BLaER1 treated with 17β-estradiol and CSF1 and Interleukin-3, amounts not matched to agents 10 nM and 100 nM (cell line): Measurements from ENCODE around the gene USP28.

Source experiments
- H3K27ac ChIP-seq, 11 experiments: shearing (Covaris generic); formaldehyde crosslinking; 2 replicates each; pipeline ENCODE4 v1.8.1; 2022
- H3K27me3 ChIP-seq, 11 experiments: shearing (Covaris generic); formaldehyde crosslinking; 2 replicates each; pipeline ENCODE4 v1.8.1; 2022
- H3K36me3 ChIP-seq, 11 experiments: shearing (Covaris generic); formaldehyde crosslinking; 2 replicates each; pipeline ENCODE4 v1.8.1; 2022
- H3K4me1 ChIP-seq, 10 experiments: shearing (Covaris generic); formaldehyde crosslinking; 2 replicates each; pipeline ENCODE4 v1.8.1; 2022
- H3K4me2 ChIP-seq, 11 experiments: shearing (Covaris generic); formaldehyde crosslinking; 2 replicates each; pipeline ENCODE4 v1.8.1; 2022
- H3K4me3 ChIP-seq, 10 experiments: shearing (Covaris generic); formaldehyde crosslinking; 2 replicates each; pipeline ENCODE4 v1.8.1; 2022
- H3K9ac ChIP-seq, 11 experiments: shearing (Covaris generic); formaldehyde crosslinking; 2 replicates each; pipeline ENCODE4 v1.8.1; 2022
- H3K9me3 ChIP-seq, 11 experiments: shearing (Covaris generic); formaldehyde crosslinking; replicated peaks in 1 of 11; 2 replicates each; pipeline ENCODE4 v1.8.1; 2022
- H4K20me1 ChIP-seq, 11 experiments: shearing (Covaris generic); formaldehyde crosslinking; 2 replicates each; pipeline ENCODE4 v1.8.1; 2022
- Cebpa-rat ChIP-seq, 11 experiments: shearing (Covaris generic); IDR thresholded peaks; 2 replicates each; pipeline ENCODE4 v1.8.1; 2022

The USP28 gene

DNA sequence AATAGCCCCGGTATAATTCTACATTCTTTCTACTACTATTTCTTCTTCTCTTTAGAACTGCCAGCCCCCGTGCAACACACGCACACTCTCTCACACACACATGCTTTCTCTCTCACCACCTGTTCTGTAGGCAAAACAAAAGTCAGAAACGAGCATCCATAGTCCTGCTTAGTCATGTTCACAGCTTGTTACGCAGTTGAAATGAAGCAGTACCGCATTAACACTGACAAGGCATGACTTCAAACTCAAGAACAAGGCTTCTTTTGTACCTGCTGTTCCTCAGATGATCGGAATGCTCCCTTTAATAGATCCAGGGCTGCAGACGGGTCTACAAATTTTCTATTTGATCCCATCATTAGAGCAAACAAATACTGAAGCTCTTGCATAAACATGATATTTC lies 42.2 kb downstream of the USP28 start:
- no peak for TF ChIP-seq Cebpa-rat (IDR thresholded peaks at IDR 0.05)
- Histone ChIP-seq H4K20me1 (no peaks in the 10 kb centered on the region), H3K4me2 (no peak overlapping the region), H3K9me3 (no peaks in the 10 kb centered on the region), H3K27me3 (no peaks in the 10 kb centered on the region), H3K27ac (no peak overlapping the region), H3K4me1 (no peaks in the 10 kb centered on the region), H3K4me3 (no peak overlapping the region), H3K36me3 (peaks cover 43 to 99% (median 78%) of the 10 kb centered on the region in 11 experiments), H3K9ac (no peak overlapping the region)

GRCh38 chr11:113831314-113831713 lies 44.1 kb downstream of the USP28 start:
- Histone ChIP-seq H3K9me3 (no peaks in the 10 kb centered on the region; a peak in 1 of 22 replicates), H3K27me3 (no peaks in the 10 kb centered on the region), H3K36me3 (peaks cover 45 to 99% (median 77%) of the 10 kb centered on the region in 11 experiments), H3K4me3 (no peak overlapping the region), H3K4me1 (no peaks in the 10 kb centered on the region), H3K4me2 (no peak overlapping the region), H3K9ac (no peak overlapping the region), H4K20me1 (no peaks in the 10 kb centered on the region), H3K27ac (no peak overlapping the region)
- no peak for TF ChIP-seq Cebpa-rat (IDR thresholded peaks at IDR 0.05)

GRCh38 chr11:113829751-113830150 lies 45.6 kb downstream of the USP28 start:
- Histone ChIP-seq H3K9me3 (peaks cover 0 to 13% (median 9%) of the 10 kb centered on the region in 11 experiments; a peak in 13 of 22 replicates), H3K27ac (no peak overlapping the region), H3K9ac (no peak overlapping the region), H3K27me3 (no peaks in the 10 kb centered on the region), H3K36me3 (peaks cover 46 to 99% (median 81%) of the 10 kb centered on the region in 11 experiments), H3K4me1 (no peaks in the 10 kb centered on the region), H3K4me2 (no peak overlapping the region), H4K20me1 (no peaks in the 10 kb centered on the region), H3K4me3 (no peak overlapping the region)
- TF ChIP-seq Cebpa-rat (IDR thresholded peaks at IDR 0.05), result no peak

DNA sequence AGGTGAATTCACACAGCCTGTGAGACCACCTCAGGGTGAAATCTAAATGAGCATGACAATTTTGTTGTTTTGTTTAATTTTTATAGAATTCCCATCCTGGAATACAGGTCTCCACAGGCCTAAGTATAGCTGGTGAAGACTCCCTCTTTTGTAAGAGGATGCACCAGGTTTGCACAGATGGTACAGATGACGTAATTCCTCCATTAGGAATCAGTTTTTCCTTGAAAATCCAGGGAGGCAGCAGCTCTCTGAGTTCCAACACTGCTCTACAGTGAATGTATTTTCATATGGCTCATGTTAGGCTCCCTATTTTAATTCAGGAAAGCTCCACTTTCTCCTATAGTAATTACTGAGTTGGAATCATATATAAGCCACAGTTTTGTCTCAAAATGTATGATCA lies 47.2 kb downstream of the USP28 start:
- no peak overlapping the region for H3K9ac ChIP-seq
- H3K36me3 ChIP-seq, result peaks cover 52 to 99% (median 83%) of the 10 kb centered on the region in 11 experiments
- no peak for TF ChIP-seq Cebpa-rat (IDR thresholded peaks at IDR 0.05)

DNA sequence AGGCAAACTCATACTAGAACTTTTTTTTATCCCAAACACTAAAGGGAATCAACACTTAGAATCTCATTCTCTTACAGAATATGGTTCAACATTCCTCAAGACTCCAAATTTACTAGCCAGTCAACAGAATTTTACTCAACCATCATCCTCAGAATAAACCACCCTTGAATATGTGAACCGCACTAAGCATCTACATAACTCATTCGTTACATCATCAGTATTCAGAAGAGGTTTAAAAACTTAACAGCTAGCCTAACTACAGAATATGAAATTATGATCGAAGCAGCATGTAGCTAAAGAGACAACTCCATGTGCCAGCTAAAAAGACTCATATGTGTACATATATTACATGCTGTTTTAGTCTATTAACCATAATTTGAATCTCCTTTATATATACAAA lies 47.9 kb downstream of the USP28 start:
- no peak overlapping the region for H3K4me3 ChIP-seq
- H3K9me3 ChIP-seq, result peaks cover 0 to 16% (median 9%) of the 10 kb centered on the region in 11 experiments; a peak in 13 of 22 replicates
- no peak for TF ChIP-seq Cebpa-rat (IDR thresholded peaks at IDR 0.05)
- no peaks in the 10 kb centered on the region for H4K20me1 ChIP-seq
- H3K9ac ChIP-seq, result no peak overlapping the region
- no peaks in the 10 kb centered on the region for H3K27me3 ChIP-seq
- peaks cover 59 to 99% (median 84%) of the 10 kb centered on the region in 11 experiments for H3K36me3 ChIP-seq
- H3K4me2 ChIP-seq, result no peak overlapping the region
- H3K4me1 ChIP-seq, result no peaks in the 10 kb centered on the region
- no peak overlapping the region for H3K27ac ChIP-seq

More for the DNA sequence above, 47.2 kb downstream of the USP28 start:
- no peaks in the 10 kb centered on the region for H4K20me1 ChIP-seq
- no peaks in the 10 kb centered on the region for H3K4me1 ChIP-seq
- H3K9me3 ChIP-seq, result peaks cover 0 to 16% (median 9%) of the 10 kb centered on the region in 11 experiments; a peak in 13 of 22 replicates
- H3K27ac ChIP-seq, result no peak overlapping the region
- no peak overlapping the region for H3K4me2 ChIP-seq
- no peak overlapping the region for H3K4me3 ChIP-seq
- H3K27me3 ChIP-seq, result no peaks in the 10 kb centered on the region

- Histone ChIP-seq H3K27me3 (no peaks in the 10 kb centered on the region), H4K20me1 (no peaks in the 10 kb centered on the region), H3K27ac (no peak overlapping the region), H3K9ac (no peak overlapping the region), H3K9me3 (peaks cover 0 to 5% (median 0%) of the 10 kb centered on the region in 11 experiments; a peak in 1 of 22 replicates), H3K4me3 (no peak overlapping the region), H3K4me1 (no peaks in the 10 kb centered on the region), H3K36me3 (peaks cover 49 to 85% (median 72%) of the 10 kb centered on the region in 11 experiments), H3K4me2 (no peak overlapping the region)
- TF ChIP-seq Cebpa-rat (IDR thresholded peaks at IDR 0.05), result no peak
Measured at GRCh38 chr11:113818426-113818825, 56.9 kb downstream of the USP28 start.

DNA sequence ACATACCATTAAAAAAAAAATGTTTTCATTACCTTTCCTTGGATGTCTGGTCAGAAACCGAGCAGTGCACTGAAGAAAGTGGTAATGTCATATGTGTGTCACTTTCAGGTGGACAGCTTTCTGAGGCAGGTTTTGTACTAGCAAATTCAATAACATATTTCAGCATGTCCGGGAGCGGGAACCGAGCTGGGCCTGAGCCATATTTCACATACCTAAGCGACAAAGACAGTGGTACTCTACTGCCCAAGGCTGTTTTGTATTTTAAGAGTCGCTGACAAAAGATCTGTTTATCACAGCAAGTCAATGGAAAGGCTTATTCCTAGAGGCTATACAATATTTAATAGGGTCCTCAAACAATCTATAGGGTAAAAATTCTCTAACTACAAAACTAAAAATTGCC lies 57.7 kb downstream of the USP28 start:
- Histone ChIP-seq H3K36me3 (peaks cover 41 to 85% (median 72%) of the 10 kb centered on the region in 11 experiments), H3K9me3 (peaks cover 0 to 5% (median 0%) of the 10 kb centered on the region in 11 experiments; a peak in 1 of 22 replicates), H3K27me3 (no peaks in the 10 kb centered on the region), H3K27ac (no peak overlapping the region), H4K20me1 (no peaks in the 10 kb centered on the region), H3K4me2 (no peak overlapping the region), H3K4me1 (no peaks in the 10 kb centered on the region), H3K4me3 (no peak overlapping the region), H3K9ac (no peak overlapping the region)
- TF ChIP-seq Cebpa-rat (IDR thresholded peaks at IDR 0.05), result no peak

GRCh38 chr11:113817162-113817561 lies 58.2 kb downstream of the USP28 start:
- no peak overlapping the region for H3K27ac ChIP-seq
- H3K9me3 ChIP-seq, result peaks cover 0 to 5% (median 0%) of the 10 kb centered on the region in 11 experiments; a peak in 1 of 22 replicates
- no peaks in the 10 kb centered on the region for H3K4me1 ChIP-seq
- H3K36me3 ChIP-seq, result peaks cover 40 to 85% (median 72%) of the 10 kb centered on the region in 11 experiments
- no peak overlapping the region for H3K4me3 ChIP-seq
- H4K20me1 ChIP-seq, result no peaks in the 10 kb centered on the region
- no peaks in the 10 kb centered on the region for H3K27me3 ChIP-seq
- no peak for TF ChIP-seq Cebpa-rat (IDR thresholded peaks at IDR 0.05)
- H3K9ac ChIP-seq, result no peak overlapping the region
- no peak overlapping the region for H3K4me2 ChIP-seq

GRCh38 chr11:113814181-113814580 lies 61.2 kb downstream of the USP28 start:
- Histone ChIP-seq H3K9ac (no peak overlapping the region), H3K4me2 (no peak overlapping the region), H3K4me3 (no peak overlapping the region), H3K4me1 (no peaks in the 10 kb centered on the region), H3K27ac (no peak overlapping the region), H3K27me3 (no peaks in the 10 kb centered on the region), H3K36me3 (peaks cover 36 to 87% (median 73%) of the 10 kb centered on the region in 11 experiments), H3K9me3 (no peaks in the 10 kb centered on the region), H4K20me1 (no peaks in the 10 kb centered on the region)
- no peak for TF ChIP-seq Cebpa-rat (IDR thresholded peaks at IDR 0.05)

DNA sequence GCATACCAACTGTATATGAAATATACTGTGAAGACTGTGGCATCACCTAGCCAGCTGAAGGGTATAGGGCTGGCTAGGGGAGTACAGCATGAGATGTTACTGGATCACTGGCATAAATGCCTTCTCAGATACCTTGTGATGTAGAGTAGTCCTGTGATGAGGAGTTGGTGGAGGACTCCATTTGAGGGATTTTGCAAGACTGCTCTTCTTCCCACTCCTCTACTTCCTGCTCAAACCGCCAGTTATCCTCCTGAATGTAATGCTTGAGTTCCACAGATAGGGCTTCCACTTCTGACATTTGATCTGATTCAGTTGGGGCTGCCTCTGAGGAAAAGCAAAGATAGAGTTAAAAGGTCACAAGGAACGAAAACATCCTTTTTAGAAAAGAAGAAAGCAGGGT lies 66.4 kb downstream of the USP28 start:
- H3K4me2 ChIP-seq, result no peak overlapping the region
- H3K36me3 ChIP-seq, result peaks cover 71 to 100% (median 92%) of the 10 kb centered on the region in 11 experiments
- H3K9ac ChIP-seq, result no peak overlapping the region
- H3K4me3 ChIP-seq, result no peak overlapping the region
- no peak for TF ChIP-seq Cebpa-rat (IDR thresholded peaks at IDR 0.05)
- no peaks in the 10 kb centered on the region for H4K20me1 ChIP-seq
- H3K9me3 ChIP-seq, result no peaks in the 10 kb centered on the region
- H3K4me1 ChIP-seq, result no peaks in the 10 kb centered on the region
- no peak overlapping the region for H3K27ac ChIP-seq
- no peaks in the 10 kb centered on the region for H3K27me3 ChIP-seq
